HG03439 (cell line): Measurements from ENCODE around the gene ADD3.

Experiments
- ATAC-seq: cut with Tn5 transposase; IDR thresholded peaks from one replicate; pipeline ENCODE4 v1.9.1; 2021; ENCODE audit warnings: mild to moderate bottlenecking, moderate library complexity; ENCODE audit not compliant: unreplicated experiment

Gene ADD3, protein sequence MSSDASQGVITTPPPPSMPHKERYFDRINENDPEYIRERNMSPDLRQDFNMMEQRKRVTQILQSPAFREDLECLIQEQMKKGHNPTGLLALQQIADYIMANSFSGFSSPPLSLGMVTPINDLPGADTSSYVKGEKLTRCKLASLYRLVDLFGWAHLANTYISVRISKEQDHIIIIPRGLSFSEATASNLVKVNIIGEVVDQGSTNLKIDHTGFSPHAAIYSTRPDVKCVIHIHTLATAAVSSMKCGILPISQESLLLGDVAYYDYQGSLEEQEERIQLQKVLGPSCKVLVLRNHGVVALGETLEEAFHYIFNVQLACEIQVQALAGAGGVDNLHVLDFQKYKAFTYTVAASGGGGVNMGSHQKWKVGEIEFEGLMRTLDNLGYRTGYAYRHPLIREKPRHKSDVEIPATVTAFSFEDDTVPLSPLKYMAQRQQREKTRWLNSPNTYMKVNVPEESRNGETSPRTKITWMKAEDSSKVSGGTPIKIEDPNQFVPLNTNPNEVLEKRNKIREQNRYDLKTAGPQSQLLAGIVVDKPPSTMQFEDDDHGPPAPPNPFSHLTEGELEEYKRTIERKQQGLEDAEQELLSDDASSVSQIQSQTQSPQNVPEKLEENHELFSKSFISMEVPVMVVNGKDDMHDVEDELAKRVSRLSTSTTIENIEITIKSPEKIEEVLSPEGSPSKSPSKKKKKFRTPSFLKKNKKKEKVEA

DNA sequence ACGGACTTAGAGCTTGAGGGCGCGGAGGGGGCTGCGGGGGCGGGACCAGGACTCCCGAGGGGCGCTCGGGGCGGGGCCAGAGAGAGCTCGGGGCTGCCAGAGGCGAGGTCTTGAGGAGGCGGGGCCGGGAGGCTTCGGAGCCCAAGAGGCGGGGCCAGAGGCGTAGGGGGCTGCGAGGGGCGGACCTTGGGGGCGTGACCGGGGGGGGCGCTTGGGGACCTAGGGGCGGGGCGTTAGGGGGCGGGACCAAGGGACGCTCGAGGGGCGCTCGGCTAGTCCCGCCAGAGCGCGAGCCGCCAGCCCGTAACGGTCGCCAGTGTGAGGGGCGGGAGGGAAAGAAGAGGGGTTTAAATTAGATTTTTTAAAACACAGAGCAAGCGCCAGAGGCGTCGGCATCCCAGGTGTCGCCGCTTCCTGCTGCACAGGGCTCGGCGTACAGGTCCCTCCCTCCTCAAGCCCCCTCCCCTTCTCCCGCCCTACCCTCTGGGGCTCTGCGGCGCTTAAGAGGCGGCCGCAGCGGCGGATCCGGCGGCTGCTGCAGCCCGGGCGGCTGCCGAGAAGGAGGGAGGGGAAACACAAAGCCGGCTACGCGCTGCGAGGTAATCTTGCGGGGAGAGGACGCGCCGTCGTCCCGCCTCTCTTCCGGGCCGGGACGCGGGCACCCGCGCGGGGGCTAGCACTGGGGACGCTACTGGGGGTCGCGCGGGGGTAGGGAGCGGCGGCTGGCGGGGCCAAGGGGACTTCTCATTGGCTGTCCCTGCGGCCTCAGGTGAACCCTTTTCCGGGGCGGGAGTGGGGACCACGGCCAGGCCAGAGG is at the start of gene ADD3:
TSS of gene ADD3 (plus strand) at position 284 of the 817 bp plus-strand sequence. CDS start 92,670 bp downstream, outside the sequence.
- peak; percentile 71 for ATAC-seq

DNA sequence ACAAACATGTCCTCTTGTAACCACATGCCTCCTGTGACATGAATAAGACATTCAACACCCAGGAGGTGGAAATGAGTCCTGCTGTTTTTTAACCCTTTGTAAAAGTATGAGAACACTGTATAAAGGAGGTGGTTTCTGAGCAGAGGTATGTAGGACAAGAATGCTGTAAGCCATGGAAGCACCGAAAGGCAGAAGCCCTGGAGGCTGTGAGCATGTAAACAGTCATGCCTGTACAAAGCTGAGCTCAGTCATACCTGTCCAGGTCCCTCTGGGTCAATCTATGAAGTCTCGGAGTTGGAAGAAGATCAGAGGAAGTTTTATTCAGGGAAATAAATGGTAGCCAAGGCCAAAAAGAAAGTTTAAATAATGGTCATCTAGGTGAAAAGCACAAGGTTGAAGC is 49.7 kb upstream of the ADD3 start:
- ATAC-seq: no peak

DNA sequence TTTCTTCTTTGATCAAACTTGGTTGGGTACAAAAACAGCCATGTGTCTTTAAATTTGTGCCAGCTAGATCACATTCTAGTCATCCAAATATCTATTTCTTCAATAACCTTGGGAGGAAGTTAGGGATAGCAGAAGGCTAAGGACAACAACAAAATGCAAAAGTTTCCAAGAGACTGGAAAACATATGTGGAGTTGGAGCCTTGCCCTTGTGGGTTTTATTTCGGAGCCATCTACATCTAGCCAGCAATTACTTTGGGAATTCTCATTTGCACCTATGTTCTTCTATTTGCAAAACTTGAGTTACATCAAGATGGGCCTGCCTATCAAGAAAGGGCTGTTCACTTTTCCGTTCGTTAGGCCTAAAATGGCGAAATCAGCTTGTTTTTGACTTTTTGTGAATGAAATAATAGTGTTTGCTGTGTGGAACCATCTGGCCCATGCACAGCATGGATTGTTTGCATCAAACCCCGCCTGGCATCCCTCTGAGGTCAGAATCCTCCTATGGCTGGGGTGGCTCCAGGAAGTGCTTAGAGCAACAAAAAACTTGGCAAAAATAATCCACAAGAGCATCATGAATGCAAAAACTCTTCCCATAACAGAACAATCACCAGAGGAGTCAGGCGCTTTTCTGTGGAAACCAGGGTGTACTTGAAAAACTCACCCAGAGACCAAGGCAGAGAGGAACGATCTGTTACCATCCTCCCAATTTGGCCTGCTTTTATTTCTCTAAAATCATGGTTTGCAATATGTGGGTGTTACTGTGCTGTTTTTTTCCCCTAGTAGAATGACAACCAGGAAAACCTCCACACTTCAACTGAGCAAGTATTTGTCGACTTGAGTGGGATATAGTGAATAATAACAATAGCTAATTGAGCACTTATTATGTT is 48.3 kb upstream of the ADD3 start:
- ATAC-seq: no peak

DNA sequence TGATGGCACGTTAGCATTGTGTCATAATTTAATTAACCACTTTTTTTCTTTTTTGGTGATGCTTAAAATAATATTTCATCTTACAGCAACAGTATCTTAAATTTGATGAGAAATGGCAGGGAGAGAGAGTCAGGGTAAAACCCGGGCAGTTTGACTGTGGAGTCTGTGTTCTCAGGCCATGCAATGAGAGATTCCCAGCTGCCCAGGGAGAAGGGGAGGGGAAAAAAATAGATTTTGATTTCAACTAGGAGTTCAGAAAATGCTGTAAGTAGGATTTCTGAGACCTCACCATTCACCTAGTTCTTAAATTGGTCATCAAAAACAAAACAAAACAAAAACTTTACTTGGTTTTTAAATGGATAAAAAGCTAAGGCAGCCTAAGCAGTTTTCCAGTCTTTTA is 47.1 kb upstream of the ADD3 start:
- ATAC-seq: no peak

DNA sequence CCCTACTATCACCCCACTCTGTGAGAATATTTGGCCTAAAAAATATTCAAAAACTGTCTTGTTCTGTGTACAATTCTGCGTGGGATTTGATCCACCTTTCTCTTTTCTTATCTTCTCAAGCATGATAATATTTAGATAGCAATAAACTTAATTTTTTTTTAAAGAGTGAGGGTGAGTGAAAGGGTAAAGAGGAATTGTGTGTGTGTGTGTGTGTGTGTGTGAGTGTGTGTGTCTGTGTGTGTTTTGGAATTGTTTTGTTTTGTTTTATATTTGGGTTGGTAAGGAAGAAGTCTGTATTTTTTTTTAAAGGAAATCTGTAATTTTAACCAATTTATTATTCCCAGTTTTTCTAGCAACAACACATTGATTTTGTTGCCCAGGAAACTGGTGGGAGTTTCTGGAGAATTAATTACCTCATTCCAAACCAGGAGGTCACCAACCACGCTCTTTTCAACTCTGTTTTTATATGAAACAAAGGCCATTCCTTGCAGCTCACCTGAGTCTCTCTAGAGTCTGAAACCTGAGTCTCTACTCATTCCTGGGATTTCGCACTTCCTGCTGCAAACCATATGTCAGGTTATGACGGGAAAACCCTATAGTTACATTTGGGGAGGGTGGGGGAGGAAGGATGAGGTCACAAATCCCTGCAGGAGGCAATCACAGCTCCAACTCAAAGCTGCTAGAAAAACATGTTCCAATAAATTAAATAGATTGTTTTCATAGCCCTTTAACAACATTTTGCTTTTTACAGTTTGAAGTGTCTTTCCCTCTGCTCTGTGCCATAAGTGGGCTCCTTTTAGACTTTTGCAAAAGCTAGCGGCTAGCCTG is 46.4 kb upstream of the ADD3 start:
- ATAC-seq: no peak

DNA sequence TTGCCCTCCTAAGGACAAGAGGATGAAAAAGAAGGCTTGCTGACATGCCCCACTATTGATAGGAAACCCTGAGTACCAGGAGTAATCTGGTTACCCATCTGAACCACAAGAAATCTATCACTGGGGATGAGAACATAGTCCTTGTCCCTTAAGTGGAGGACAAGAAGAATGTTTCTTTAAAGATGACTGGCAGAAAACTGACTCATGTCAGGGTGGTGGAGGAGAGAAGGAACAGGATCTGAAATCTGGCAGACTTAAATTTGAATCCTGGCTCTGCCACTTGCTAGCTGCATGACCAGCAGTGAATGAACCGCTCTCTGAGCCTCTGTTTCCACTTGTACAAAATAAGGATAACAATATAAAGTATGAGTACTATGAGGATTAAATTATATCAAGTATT is 45.5 kb upstream of the ADD3 start:
- no peak for ATAC-seq

DNA sequence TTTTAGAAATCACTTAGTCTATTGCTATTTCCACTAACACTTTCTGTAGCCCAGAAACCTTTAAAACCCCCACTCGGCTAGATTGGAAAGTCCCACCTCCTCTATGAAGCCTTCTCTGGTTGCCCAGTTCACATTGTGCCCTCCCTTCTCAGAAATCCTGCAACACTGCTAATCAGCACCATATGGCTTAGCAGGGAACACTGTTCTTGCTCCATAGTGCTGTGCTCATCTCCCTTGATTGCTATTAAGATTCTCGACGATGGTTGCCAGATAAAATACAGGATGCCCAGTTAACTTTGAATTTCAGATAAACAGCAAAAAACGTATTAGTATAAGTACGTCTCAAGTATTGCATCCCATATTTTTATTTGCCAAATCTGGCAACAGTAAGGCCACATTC is 44.3 kb upstream of the ADD3 start:
- no peak for ATAC-seq

DNA sequence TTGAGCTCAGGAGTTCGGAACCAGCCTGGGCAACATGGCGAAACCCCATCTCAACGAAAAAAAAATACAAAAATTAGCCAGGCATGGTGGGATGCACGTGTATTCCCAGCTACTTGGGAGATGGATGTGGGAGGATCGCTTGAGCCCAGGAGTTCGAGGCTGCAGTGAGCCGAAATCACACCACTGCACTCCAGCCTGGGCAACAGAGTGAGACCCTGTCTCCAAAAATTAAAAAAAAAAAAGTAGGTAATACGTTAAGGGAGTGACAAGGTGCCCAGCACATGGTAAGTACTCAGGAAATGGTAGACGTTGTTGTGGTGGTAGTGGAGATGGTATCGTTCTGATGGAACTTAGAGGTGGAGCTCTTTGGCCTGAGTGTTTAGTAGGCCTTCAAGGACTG is 43.5 kb upstream of the ADD3 start:
- no peak for ATAC-seq

DNA sequence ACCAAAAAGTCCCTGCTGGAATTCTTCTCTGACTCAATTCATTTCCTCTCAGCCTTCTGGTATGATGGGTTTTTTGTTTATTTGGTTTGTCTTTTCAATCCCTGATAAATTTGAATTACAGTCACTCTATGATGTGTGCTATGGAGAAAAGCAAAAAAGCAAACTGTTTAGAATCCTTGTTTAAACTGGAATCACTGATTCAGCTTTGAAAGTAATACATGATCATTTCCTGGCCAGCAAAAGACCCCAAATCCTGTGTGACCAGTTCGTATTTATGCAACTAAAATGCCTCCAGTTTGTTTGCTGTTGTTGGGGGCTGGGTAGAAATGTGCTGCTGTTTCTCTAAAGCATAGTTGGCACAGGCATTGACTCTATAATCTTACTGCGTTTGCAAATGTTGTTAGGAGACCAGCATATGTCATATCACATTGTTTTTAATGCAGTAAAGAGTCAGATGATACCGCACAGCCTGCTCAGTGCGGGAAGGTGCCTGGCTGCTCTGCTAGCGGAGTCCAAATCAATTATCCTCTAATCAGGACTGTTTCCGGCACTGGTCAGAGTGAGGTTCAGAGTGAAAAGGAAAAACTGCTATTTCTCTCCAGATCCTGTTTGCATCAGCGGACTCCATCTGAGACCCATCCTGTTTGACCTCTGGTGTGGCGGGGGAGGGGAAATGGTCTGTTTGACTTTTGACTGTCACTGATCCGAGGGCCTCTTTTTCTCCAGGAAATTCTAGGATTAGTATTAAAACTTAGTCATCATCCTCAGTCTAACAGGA is 40.6 kb upstream of the ADD3 start:
- no peak for ATAC-seq

DNA sequence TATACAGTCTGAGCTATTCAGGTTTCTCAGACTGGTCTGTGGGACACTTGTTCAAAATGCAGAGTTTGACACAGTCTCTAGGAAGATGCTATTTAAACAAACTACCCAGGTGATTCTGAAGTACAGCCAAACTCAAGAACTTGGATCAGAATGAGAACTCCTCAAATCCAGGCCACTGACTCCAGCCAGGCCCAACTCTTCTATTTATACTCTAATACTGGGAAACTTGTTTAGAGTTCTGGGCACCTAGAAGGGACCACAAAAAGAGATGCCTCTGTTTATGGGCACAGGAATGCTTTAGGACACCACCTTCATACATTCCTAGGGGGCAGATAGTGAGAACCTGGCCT is 40.1 kb upstream of the ADD3 start:
- ATAC-seq: no peak

DNA sequence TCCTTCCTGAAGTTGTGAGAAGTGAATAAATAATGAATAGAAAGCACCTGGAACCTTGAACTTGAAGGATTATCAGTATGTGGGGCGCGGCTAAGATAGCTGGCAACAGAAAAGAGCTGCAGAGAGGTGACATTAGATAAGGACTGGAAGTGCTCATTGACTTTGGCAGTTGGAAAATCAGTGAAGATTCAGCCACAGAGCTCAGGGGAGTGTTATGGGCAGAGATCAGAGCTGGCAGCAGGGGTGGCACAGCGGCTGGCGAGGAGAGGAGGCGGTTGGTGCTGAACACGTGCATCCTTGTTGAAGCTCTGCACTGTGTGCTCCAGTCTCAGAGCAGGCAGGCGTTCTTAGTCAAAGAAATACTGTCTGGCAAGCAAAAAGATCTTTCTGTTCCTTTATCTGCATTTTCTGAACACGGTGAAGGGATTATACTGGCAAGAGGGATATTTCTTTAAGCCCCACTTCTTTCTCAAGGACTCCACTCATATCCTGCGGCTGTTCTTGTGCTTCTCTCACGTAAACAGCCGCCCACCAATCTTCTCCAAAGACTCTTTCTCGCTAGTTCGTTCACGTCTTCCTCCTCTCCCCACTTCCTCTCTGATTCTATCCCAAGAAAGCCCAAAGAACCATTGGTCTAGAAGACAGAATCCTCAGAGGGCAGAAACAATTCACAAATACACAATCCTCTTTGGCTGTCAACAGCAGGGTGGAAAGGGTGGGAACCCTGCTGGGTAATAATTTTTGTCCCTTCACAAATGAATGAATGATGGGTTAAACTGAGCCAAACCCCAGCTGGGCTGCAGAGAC is 38.6 kb upstream of the ADD3 start:
- ATAC-seq: no peak

DNA sequence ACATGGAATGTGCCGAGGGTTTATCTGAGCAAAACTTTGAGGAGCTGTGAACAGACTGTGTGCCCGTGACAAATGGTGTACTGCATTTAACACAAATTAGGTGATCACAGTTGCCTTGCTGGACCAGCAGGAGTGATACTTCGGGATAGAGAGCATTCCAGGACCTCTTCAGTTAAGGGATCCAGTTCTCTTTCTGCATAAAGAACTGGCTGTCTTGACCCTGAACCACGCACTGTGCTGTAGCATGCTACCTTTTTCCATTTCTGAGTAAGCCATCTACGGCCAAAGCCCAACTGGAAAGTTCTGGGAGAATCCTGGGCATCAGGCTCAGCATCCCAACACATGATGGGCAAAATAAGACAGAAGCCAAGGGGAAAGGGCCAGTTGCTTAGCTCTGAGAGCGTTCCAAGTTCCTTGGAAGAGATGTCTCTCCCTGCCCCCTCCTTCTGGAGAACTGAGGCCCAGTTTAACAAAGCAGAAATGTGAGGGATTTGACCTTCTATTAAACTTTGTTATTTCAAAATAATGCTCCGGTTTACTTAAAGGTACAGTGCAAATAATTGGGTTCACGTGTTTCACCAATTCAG is 37.9 kb upstream of the ADD3 start:
- no peak for ATAC-seq

DNA sequence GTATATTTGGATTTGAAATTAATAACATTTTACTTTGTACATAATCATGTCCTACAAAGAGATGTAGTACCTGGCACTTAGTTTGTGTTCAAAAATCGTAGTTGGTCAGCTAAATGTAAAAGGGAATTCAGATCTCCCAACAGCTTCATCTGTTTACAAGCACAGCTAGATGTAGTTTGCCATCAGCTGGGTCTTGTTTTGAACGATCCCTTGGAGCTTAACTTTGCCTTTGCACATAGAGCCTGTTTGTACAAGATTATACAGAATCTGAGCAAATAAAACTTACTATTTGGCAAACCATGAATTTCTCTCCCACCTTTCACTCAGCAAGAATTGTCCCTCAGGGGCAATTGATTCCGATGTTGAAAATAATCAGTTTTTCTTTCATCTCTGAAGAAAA is 36.1 kb upstream of the ADD3 start:
- no peak for ATAC-seq

DNA sequence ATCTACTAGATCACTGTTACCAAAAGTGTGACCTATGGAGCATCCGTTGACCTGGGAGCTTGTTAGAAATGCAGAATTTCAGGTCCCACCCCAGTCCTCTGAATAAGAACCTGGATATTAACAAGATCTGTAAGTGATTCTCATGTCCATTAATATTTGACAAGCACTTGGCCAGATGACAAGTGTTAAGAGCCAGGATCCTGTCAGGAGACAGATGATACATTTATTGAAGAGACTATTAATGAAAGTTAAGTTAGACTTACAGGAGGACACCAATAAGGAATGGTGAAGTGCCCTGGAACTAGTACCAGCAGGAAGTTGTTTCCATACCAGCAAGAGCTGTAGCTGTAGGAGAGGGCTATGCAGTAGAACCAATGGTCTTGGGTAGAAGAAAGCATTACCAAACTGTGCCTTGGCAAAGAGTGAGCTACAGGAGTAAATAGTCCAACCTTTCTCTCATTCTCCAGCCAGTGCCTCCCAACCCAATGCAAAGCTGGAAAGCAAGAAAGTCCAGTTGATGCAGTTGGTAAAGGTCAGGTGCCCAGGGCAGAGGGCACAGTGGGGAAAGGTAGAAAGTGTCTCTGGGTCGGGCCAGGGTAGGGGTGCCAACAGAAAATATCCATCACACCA is 35.3 kb upstream of the ADD3 start:
- ATAC-seq: no peak

DNA sequence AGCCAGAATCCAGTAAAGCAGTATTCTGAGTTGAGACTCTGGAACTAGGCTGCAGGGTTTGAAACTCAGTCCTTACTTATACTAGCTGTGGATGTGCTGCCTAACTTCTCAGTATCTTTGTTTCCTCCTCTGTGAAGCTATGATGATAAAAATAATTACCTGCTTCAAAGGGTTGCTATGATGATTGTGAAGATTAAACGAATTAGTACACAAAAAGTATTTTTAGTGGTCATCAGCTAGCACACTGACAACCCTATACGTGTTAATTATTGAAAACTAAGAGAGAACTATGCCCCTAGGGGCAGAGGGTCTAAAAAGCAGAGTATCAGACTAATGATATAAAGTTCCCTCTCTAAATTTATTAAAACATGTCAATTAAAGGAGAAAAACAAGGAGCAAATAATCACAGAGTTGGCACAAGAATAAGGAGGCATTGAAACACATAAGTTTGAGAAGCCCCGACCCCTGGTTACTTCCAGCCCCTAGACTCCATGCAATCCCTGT is 34.4 kb upstream of the ADD3 start:
- no peak for ATAC-seq

DNA sequence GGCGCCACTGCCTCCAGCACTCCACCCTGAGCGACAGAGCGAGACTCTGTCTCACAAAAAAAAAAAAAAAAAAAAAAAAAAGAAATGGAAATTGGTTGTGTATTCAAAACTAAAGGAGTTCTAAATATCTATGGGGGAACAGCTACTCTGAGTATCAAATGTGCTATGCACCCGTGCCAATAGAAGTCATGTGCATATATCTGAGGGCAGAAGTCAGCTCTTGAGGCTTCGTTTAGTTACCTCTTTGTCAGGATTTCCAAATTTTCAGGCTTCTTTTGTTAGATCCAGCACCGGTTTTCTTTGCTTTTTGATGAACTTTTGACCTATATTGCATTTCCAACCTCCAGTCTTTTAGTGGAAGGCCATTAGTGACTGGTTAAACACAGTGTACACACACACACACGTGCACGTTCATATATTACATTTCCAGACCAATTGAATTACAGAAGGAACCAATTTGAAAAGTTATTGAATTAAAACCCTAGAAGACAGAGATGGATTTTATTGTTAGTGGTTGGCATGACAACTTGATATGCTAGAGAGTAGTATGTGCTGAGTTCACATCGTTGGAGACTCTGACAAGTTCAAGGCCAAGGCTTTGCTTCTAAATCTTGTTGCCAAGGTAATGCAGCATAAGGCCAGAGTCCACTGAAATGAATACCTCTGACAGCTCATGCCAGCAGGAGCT is 33.1 kb upstream of the ADD3 start:
- ATAC-seq: no peak
